HepG2 (cell line): ENCODE measurements around the gene GLT1D1. TPM values are rescaled to one million over a fixed set of nuclear protein-coding genes. Genes with fewer than 3 reads are reported as not detected.
A peak's percentile ranks its signal among the peaks of the same experiment; 100 is the strongest.

Source experiments
- ATM ChIP-seq: fragments of 450-650 bp; IDR thresholded peaks from 2 replicates; pipeline ENCODE4 v1.7.1; 2017; ENCODE audit warnings: mild to moderate bottlenecking, borderline replicate concordance
- DNMT1 ChIP-seq: sonication (generic); formaldehyde crosslinking; IDR thresholded peaks from 2 replicates; pipeline ENCODE4 v1.5.1; 2020; ENCODE audit warnings: mild to moderate bottlenecking, missing genetic modification reagents
- HBP1 ChIP-seq: IDR thresholded peaks from 2 replicates; pipeline ENCODE4 v1.6.1; 2016; ENCODE audit warnings: low read depth, control low read depth
- KAT2B ChIP-seq: fragments of 150-350 bp; IDR thresholded peaks from 2 replicates; pipeline ENCODE4 v1.6.1; 2014; ENCODE audit warnings: low read depth, low read length, borderline replicate concordance
- MAFK ChIP-seq, 2 experiments: IDR thresholded peaks in 1 of 2; conservative IDR thresholded peaks in 1 of 2; 2 replicates each; pipeline ENCODE4 v1.6.1; 2011; ENCODE audit warnings: improper control_type of control experiment in 2 of 2, low read length in 2 of 2
- NFIC ChIP-seq: IDR thresholded peaks from 2 replicates; pipeline ENCODE4 v1.6.1; 2012; ENCODE audit warnings: mild to moderate bottlenecking, low read length, inconsistent platforms
- REL ChIP-seq: sonication (generic); formaldehyde crosslinking; conservative IDR thresholded peaks from 2 replicates; pipeline ENCODE4 v1.8.0; 2022; ENCODE audit warnings: mild to moderate bottlenecking, missing genetic modification reagents, moderate library complexity
- SRSF1 ChIP-seq: fragments of 200-400 bp; formaldehyde crosslinking; optimal IDR thresholded peaks from 2 replicates; pipeline ENCODE3; 2017; ENCODE audit warnings: mild to moderate bottlenecking, low read depth, low read length, moderate library complexity
- STAT6 ChIP-seq: sonication (generic); formaldehyde crosslinking; IDR thresholded peaks from 2 replicates; pipeline ENCODE4 v1.4.0; 2020; ENCODE audit warnings: missing genetic modification reagents, mild to moderate bottlenecking, borderline replicate concordance
- TRIM24 ChIP-seq: sonication (generic); formaldehyde crosslinking; IDR thresholded peaks from 2 replicates; pipeline ENCODE4 v1.8.0; 2022; ENCODE audit warnings: mild to moderate bottlenecking, missing genetic modification reagents
- ZFAT ChIP-seq: sonication (generic); formaldehyde crosslinking; conservative IDR thresholded peaks from 2 replicates; pipeline ENCODE4 v1.8.1; 2023; ENCODE audit warnings: missing genetic modification reagents, inconsistent platforms
- ZFP90 ChIP-seq: sonication (generic); formaldehyde crosslinking; IDR thresholded peaks from 2 replicates; pipeline ENCODE4 v1.8.0; 2022; ENCODE audit warnings: missing genetic modification reagents, mild to moderate bottlenecking, inconsistent platforms, borderline replicate concordance
- ZMYM4 ChIP-seq: sonication (generic); formaldehyde crosslinking; IDR thresholded peaks from 2 replicates; pipeline ENCODE4 v1.8.1; 2023; ENCODE audit warnings: mild to moderate bottlenecking, missing genetic modification reagents
- ZNF136 ChIP-seq: sonication (generic); formaldehyde crosslinking; IDR thresholded peaks from 2 replicates; pipeline ENCODE4 v1.8.1; 2022; ENCODE audit warnings: low read depth, mild to moderate bottlenecking, moderate library complexity, missing genetic modification reagents
- ZNF550 ChIP-seq: sonication (generic); formaldehyde crosslinking; IDR thresholded peaks from 2 replicates; pipeline ENCODE4 v1.4.0; 2020; ENCODE audit warnings: mild to moderate bottlenecking, missing genetic modification reagents, borderline replicate concordance
- polyA plus RNA-seq, 8 experiments: library from polyadenylated mRNA; depleted of rRNA in 3 of 8; stranded (reverse) in 7 of 8; unstranded in 1 of 8; fragments of >200 nt; fragmentation: Illumina TruSeq in 4 of 8; extraction: Trizol in 4 of 8; gene quantifications; 2 replicates each; pipeline versions ENCODE4 v1.2.1 to v1.2.3, GENCODE V29; 2011 to 2016; ENCODE audit warnings: low read depth in 4 of 8, missing spikeins in 1 of 8, mixed read lengths in 1 of 8; ENCODE audit not compliant: insufficient read depth in 1 of 8
- total RNA-seq, 5 experiments: library from RNA; depleted of rRNA; stranded (reverse); fragments of >200 nt; fragmentation: Illumina TruSeq; extraction: Trizol; gene quantifications; 2 replicates each; pipeline ENCODE4 v1.2.3, GENCODE V29; 2016; ENCODE audit warnings: low read depth in 1 of 5
- TF ChIP-seq, protein P1 (sequence below): sonication (generic); formaldehyde crosslinking; IDR thresholded peaks from 2 replicates; pipeline ENCODE4 v1.4.0; 2020; ENCODE audit warnings: missing genetic modification reagents
- TF ChIP-seq, protein P2 (sequence below): sonication (generic); formaldehyde crosslinking; IDR thresholded peaks from 2 replicates; pipeline ENCODE4 v1.5.0; 2020; ENCODE audit warnings: mild to moderate bottlenecking, missing genetic modification reagents
- TF ChIP-seq, protein P3 (sequence below): IDR thresholded peaks from 2 replicates; pipeline ENCODE4 v1.6.1; 2016; ENCODE audit warnings: missing compliant biosample characterization, missing genetic modification reagents, borderline replicate concordance

GLT1D1 gene
- total and polyA plus RNA-seq, 2 of the 13 experiments (the other 11 are each of a cell fraction or from before 2014, with no cell fraction given): 0.09 to 0.17 TPM

GRCh38 chr12:128823916-128824839 is 29.1 kb upstream of the GLT1D1 start, which contains the start of gene SLC15A4 (continued):
- TF ChIP-seq, protein P1, sequence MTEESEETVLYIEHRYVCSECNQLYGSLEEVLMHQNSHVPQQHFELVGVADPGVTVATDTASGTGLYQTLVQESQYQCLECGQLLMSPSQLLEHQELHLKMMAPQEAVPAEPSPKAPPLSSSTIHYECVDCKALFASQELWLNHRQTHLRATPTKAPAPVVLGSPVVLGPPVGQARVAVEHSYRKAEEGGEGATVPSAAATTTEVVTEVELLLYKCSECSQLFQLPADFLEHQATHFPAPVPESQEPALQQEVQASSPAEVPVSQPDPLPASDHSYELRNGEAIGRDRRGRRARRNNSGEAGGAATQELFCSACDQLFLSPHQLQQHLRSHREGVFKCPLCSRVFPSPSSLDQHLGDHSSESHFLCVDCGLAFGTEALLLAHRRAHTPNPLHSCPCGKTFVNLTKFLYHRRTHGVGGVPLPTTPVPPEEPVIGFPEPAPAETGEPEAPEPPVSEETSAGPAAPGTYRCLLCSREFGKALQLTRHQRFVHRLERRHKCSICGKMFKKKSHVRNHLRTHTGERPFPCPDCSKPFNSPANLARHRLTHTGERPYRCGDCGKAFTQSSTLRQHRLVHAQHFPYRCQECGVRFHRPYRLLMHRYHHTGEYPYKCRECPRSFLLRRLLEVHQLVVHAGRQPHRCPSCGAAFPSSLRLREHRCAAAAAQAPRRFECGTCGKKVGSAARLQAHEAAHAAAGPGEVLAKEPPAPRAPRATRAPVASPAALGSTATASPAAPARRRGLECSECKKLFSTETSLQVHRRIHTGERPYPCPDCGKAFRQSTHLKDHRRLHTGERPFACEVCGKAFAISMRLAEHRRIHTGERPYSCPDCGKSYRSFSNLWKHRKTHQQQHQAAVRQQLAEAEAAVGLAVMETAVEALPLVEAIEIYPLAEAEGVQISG (CRISPR knock-in tag): peak; percentile 67
- TF ChIP-seq ZFAT (CRISPR knock-in tag) (no peak), TRIM24 (CRISPR knock-in tag) (no peak), ZNF136 (no peak), MAFK (conservative IDR thresholded peaks at IDR 0.05 in 1 of 2, IDR thresholded peaks at IDR 0.05 in 1 of 2; ENCODE audit: low read length in 2 of 2) (no peak), HBP1 (CRISPR knock-in tag) (no peak; the same call in 1 of the 2 replicates), KAT2B (no peak), ZNF550 (CRISPR knock-in tag) (no peak), ATM (no peak), REL (CRISPR knock-in tag) (no peak), NFIC (no peak), ZMYM4 (CRISPR knock-in tag) (peak; percentile 83), DNMT1 (no peak), SRSF1 (peak; percentile 89), ZFP90 (CRISPR knock-in tag) (no peak), STAT6 (CRISPR knock-in tag) (no peak)
- TF ChIP-seq, protein P2, sequence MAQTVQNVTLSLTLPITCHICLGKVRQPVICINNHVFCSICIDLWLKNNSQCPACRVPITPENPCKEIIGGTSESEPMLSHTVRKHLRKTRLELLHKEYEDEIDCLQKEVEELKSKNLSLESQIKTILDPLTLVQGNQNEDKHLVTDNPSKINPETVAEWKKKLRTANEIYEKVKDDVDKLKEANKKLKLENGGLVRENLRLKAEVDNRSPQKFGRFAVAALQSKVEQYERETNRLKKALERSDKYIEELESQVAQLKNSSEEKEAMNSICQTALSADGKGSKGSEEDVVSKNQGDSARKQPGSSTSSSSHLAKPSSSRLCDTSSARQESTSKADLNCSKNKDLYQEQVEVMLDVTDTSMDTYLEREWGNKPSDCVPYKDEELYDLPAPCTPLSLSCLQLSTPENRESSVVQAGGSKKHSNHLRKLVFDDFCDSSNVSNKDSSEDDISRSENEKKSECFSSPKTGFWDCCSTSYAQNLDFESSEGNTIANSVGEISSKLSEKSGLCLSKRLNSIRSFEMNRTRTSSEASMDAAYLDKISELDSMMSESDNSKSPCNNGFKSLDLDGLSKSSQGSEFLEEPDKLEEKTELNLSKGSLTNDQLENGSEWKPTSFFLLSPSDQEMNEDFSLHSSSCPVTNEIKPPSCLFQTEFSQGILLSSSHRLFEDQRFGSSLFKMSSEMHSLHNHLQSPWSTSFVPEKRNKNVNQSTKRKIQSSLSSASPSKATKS (CRISPR knock-in tag): no peak
- TF ChIP-seq, protein P3, sequence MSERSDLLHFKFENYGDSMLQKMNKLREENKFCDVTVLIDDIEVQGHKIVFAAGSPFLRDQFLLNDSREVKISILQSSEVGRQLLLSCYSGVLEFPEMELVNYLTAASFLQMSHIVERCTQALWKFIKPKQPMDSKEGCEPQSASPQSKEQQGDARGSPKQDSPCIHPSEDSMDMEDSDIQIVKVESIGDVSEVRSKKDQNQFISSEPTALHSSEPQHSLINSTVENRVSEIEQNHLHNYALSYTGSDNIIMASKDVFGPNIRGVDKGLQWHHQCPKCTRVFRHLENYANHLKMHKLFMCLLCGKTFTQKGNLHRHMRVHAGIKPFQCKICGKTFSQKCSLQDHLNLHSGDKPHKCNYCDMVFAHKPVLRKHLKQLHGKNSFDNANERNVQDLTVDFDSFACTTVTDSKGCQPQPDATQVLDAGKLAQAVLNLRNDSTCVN (CRISPR knock-in tag): peak; percentile 81; the same call in 1 of the 2 replicates
